Fibroblast of lung (primary cell): Measurements from ENCODE around the gene H6PD. TPM values are rescaled to one million over a fixed set of nuclear protein-coding genes. Genes with fewer than 3 reads are reported as not detected.

Experiments used
- DNase-seq, 2 donors: peaks; one replicate each; pipeline versions ENCODE4 v3.0.0 to v3.0.0-alpha.2; 2010; ENCODE audit warnings: low read depth in 2 of 2
- H2AFZ ChIP-seq: 2 replicates; pipeline ENCODE4 v1.5.1; 2012; ENCODE audit warnings: low read length, control low read depth, inconsistent platforms
- H3K27ac ChIP-seq: 2 replicates; pipeline ENCODE4 v1.5.1; 2011; ENCODE audit warnings: low read length, control low read depth; ENCODE audit not compliant: insufficient read depth
- H3K27me3 ChIP-seq: 2 replicates; pipeline ENCODE4 v1.5.1; 2011; ENCODE audit warnings: mild to moderate bottlenecking, low read length; ENCODE audit not compliant: control insufficient read depth, insufficient read depth
- H3K36me3 ChIP-seq: 2 replicates; pipeline ENCODE4 v1.5.1; 2011; ENCODE audit warnings: low read length; ENCODE audit not compliant: control insufficient read depth, insufficient read depth
- H3K4me1 ChIP-seq: 2 replicates; pipeline ENCODE4 v1.5.1; 2011; ENCODE audit warnings: low read length; ENCODE audit not compliant: control insufficient read depth, insufficient read depth; ENCODE audit errors: extremely low read depth
- H3K4me2 ChIP-seq: 2 replicates; pipeline ENCODE4 v1.5.1; 2011; ENCODE audit warnings: low read length, control low read depth; ENCODE audit not compliant: insufficient read depth; ENCODE audit errors: extremely low read depth
- H3K4me3 ChIP-seq, 4 experiments: fragments of 200-600 bp in 1 of 4; sonication (generic) in 1 of 4; replicated peaks in 1 of 4; 2 replicates each; pipeline ENCODE4 v1.5.1; 2011 to 2016; ENCODE audit warnings: low read length in 4 of 4, low read depth in 3 of 4, mild to moderate bottlenecking in 3 of 4, control low read depth in 2 of 4, inconsistent platforms in 1 of 4, mixed read lengths in 1 of 4; ENCODE audit not compliant: insufficient read depth in 1 of 4; ENCODE audit errors: control extremely low read depth in 1 of 4
- H3K79me2 ChIP-seq: 2 replicates; pipeline ENCODE4 v1.5.1; 2012; ENCODE audit warnings: mild to moderate bottlenecking, low read length, inconsistent platforms; ENCODE audit not compliant: control insufficient read depth, insufficient read depth
- H3K9ac ChIP-seq: 2 replicates; pipeline ENCODE4 v1.5.1; 2011; ENCODE audit warnings: mild to moderate bottlenecking, low read length, control low read depth; ENCODE audit not compliant: insufficient read depth
- H3K9me3 ChIP-seq: 2 replicates; pipeline ENCODE4 v1.5.1; 2012; ENCODE audit warnings: low read depth, low read length; ENCODE audit not compliant: control insufficient read depth, insufficient read depth
- H4K20me1 ChIP-seq: 2 replicates; pipeline ENCODE4 v1.5.1; 2011; ENCODE audit warnings: low read length; ENCODE audit not compliant: control insufficient read depth, insufficient read depth; ENCODE audit errors: extremely low read depth
- CTCF ChIP-seq, 2 donors: IDR thresholded peaks in 1 of 2; conservative IDR thresholded peaks in 1 of 2; 1 replicate in 1 of 2; 2 replicates in 1 of 2; pipeline ENCODE4 v1.5.1; 2011 to 2012; ENCODE audit warnings: low read length in 2 of 2, control low read depth in 1 of 2, inconsistent platforms in 1 of 2, low read depth in 1 of 2, mild to moderate bottlenecking in 1 of 2
- EZH2 ChIP-seq: IDR thresholded peaks from 2 replicates; pipeline ENCODE4 v1.5.1; 2012; ENCODE audit warnings: low read length, control low read depth, mild to moderate bottlenecking; ENCODE audit errors: missing control alignments
- polyA plus RNA-seq, 2 donors: library from polyadenylated mRNA; depleted of rRNA in 1 of 2; stranded (reverse) in 1 of 2; unstranded in 1 of 2; fragments of >200 nt; gene quantifications; 2 replicates each; pipeline ENCODE4 v1.2.1, GENCODE V29; 2011 to 2012; ENCODE audit warnings: missing spikeins in 1 of 2
- total RNA-seq: library from RNA; depleted of rRNA; stranded (reverse); fragments of >200 nt; gene quantifications from 2 replicates; pipeline ENCODE4 v1.2.1, GENCODE V29; 2014

Gene H6PD
- total and polyA plus RNA-seq, 2 donors (not counting 1 experiment from before 2014, with no cell fraction given), result 15.2 to 23.5 TPM

- Histone ChIP-seq H3K4me2 (peak within 1 kb of the TSS; percentile 93), H3K36me3 (peaks cover 4% of the 10 kb centered on the region), H4K20me1 (peaks cover 1% of the 10 kb centered on the region), H3K27ac (peak within 1 kb of the TSS; percentile 94), H3K9me3 (no peaks in the 10 kb centered on the region), H3K79me2 (peaks cover 42% of the 10 kb centered on the region), H2AFZ (peak within 1 kb of the TSS; percentile 29), H3K4me1 (peaks cover 24% of the 10 kb centered on the region), H3K9ac (peak within 1 kb of the TSS; percentile 86), H3K4me3 (peak within 1 kb of the TSS; percentile 84 to 100 (median 99)), H3K27me3 (no peaks in the 10 kb centered on the region)
- peak; percentile 77 to 87 for DNase-seq
- no peak for TF ChIP-seq CTCF (conservative IDR thresholded peaks at IDR 0.05 in 1 of 2, IDR thresholded peaks at IDR 0.05 in 1 of 2; ENCODE audit: low read depth in 1 of 2, low read length in 2 of 2)
- TF ChIP-seq EZH2, result no peak
These were observed 58.0 kb downstream of the H6PD start, which contains the start of gene SPSB1 for GRCh38 chr1:9292361-9293240. Gene SPSB1 (plus strand): TSS chr1:9292894. CDS start chr1:9355892, 62,998 bp downstream.

GRCh38 chr1:9293241-9293532 lies 58.6 kb downstream of the H6PD start:
- no peak for DNase-seq

More at GRCh38 chr1:9293241-9293532, 58.6 kb downstream of the H6PD start:
- Histone ChIP-seq H4K20me1 (peaks cover 1% of the 10 kb centered on the region), H3K9me3 (no peaks in the 10 kb centered on the region), H2AFZ (no peak overlapping the region), H3K4me1 (peaks cover 24% of the 10 kb centered on the region), H3K4me3 (peak overlapping the region in 3 of 4 experiments; percentile 84 to 100 (median 98)), H3K27ac (peak overlapping the region; percentile 94), H3K27me3 (no peaks in the 10 kb centered on the region), H3K36me3 (peaks cover 4% of the 10 kb centered on the region), H3K4me2 (no peak overlapping the region), H3K9ac (peak overlapping the region; percentile 86), H3K79me2 (peaks cover 48% of the 10 kb centered on the region)
- TF ChIP-seq EZH2 (no peak), CTCF (conservative IDR thresholded peaks at IDR 0.05 in 1 of 2, IDR thresholded peaks at IDR 0.05 in 1 of 2; ENCODE audit: low read depth in 1 of 2, low read length in 2 of 2) (no peak)
